GM19025 (cell line): ENCODE results near the gene LRRN2.
"Not testable (repeated sequence)": the region's sequence is repeated elsewhere in the genome, so short reads cannot be mapped to it uniquely, and the experiment has no call there.

Experiments
- ATAC-seq: cut with Tn5 transposase; IDR thresholded peaks from one replicate; pipeline ENCODE4 v1.9.1; 2021; ENCODE audit warnings: mild to moderate bottlenecking, low read depth, moderate library complexity; ENCODE audit not compliant: unreplicated experiment

Gene LRRN2

DNA sequence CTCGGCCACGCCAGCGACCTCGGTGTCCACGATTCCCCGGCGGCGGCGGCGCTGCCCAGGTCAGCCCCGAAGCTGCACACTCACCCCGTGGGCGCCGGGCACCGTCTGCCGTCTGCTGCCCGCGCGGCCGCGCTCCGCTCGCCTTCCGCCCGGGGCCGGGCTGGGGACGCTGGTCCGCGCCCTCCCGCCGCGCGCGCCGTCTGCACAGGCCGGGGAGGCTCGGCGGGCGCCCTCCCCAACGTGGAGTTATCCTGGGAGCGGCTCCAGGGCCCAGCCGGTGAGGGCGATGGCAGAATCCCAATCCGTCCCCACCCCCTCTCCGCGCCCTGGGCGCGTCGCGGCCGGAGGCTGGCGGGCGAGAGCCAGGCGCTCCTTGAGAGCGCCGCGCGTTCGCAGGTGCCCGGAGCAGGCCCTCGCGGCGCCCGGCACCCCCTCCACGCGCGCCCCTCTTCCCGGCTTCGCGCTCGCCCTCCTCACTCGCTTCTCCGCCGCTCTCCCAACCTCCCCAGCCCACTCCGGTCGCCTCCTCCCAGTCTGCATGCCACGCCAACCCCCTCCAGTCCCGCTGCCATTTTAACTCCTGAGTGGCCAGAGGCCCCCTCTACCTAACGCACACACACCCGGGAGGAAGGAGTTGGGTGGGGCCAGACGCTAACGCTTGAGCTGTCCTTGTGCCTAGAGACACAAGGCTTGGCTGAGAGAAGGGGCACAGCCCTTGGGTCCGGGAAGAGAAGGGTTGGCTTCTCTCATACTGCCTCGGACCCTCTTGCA, at the start of gene LRRN2:
LRRN2 (minus strand) TSS at position 503 of the 771 bp plus-strand sequence. CDS start 65,746 bp downstream, outside the sequence.
- no peak for ATAC-seq

GRCh38 chr1:204735042-204735441, 49.5 kb upstream of the LRRN2 start:
- no peak for ATAC-seq

DNA sequence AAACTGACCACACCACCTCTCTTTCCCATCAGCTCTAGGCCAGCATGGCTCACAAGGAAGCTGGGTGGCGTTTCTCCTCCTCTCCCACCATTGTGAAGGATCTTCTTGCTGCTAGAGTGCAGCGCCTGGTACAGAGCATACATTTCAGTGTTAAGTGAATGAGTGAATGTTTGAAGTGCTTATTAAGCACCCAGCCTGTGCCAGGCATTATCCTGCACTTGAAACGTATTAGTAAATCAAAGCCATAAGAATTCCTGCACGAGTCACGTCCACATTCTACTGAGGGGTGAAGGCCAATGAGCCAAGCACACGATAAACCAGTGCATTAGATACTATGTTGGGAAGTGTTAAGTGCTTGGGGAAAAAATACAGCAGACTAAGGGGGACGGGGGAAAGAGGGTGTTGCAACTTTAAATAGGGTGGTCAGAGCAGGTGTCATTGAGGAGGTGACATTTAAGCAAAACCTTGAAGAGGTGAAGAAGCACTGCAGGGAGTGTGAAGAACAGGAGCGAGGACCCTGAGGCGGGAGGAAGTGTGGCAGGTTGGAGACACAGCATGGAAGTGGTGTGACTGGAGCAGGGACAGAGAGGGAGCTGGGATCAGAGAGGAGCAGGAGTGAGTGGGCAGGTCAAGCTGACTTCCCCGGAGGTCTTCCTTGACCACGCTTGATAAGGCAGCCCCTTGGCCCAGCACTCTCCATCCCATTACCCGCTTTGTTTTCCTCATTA, 48.5 kb upstream of the LRRN2 start:
- ATAC-seq: no peak

GRCh38 chr1:204733289-204733688, 47.8 kb upstream of the LRRN2 start:
- no peak for ATAC-seq

DNA sequence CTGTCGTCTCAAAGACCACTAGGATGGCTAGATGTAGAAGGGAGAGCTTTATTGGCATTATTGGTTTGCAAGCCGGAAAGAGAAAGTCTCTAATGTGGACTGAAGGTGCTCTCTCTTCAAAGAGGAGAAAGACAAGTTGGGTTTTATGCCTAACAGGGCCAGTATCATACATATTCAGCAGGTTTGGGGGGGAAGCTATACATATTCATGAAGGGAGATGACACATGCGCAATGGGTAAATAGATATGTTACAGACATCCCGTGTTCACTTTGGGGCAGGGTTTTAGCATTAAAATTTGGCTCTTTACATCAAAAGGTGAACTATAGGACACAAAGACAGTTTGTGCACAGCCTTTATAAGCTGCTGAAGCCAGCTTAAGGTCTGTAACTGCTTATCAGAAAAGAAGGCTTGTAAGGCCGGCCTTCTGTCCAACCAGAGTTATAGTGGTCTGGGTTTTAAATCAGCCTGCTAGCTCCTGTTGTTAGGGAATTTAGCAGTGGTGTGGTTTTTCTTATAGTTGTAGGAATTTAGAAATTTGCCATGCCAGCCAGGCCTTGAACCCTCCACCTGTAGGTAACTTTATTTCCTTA, 46.5 kb upstream of the LRRN2 start:
- ATAC-seq: no peak

DNA sequence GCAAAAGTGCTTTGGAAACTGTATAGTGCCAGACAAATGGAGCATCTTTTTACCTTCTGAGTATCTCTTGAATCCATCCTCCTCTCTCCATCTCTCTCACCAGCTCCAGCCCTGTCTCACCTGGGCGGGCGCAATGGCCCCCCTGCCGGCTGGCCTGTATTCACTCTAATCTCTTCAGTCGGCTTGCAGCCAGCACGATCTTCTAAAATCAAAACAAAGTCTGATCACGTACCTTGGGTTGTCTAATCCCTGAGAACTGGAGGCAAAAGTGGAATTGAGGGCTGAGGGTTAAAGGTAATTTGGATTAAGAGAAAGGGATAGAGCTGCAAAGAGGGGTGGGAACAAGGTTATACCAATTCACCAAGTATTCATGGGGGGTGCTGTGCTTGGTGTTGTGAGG, 46.0 kb upstream of the LRRN2 start:
- ATAC-seq: no peak

DNA sequence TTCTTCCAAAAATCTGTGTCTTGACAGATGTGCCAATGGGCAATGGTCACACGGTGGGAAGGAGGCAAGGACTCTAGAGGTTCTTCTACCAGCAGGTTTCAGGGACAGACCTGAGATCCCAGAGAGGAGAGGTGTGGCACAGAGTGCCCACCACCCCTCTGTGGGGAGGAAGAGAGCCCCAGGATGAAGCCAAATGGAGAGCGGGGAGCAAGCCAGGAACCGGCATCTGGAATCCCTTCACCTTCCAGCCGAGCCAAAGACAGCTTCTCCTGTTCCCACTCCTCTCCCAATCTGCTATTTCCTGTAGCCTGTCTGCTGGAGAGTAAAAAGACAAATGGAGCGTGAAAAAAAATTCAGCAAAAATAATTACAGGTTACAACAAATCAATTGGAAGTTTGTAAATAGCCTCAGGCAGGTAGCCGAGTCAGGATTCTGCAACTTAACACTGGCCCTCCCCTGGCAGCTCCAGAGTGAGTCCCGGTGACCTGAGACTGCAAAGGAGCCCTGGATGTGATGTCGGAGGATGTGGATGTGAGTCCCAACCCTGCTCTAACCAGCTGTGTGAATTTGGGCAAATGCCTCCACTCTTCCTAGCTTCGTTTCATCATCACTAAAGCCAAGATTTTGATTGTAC, 45.4 kb upstream of the LRRN2 start:
- ATAC-seq: no peak

DNA sequence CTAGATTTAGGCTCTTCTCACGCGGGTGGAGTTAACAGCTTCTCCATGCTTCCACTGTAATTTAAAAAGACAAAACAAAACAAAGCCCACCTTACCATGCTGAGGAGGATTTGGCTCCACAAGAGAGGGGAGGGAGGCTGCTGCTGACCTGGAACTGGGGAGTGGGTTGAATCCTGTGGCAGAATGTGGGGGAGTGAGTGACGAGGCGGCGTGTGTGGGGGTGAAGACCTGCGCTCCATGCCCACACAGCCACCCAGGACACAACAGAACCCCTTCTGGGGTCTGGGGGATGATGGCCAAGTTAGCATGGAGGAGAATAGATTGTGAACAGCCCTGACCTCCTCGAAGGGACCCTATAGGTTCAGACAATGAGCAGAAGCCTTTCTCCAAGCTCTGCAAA, 44.0 kb upstream of the LRRN2 start:
- no peak for ATAC-seq

GRCh38 chr1:204728456-204728855, 42.9 kb upstream of the LRRN2 start:
- no peak for ATAC-seq

- no peak for ATAC-seq
Measured at GRCh38 chr1:204728045-204728444, 42.5 kb upstream of the LRRN2 start.

- not testable (repeated sequence) for ATAC-seq
Measured at GRCh38 chr1:204727438-204727837, 41.9 kb upstream of the LRRN2 start.

DNA sequence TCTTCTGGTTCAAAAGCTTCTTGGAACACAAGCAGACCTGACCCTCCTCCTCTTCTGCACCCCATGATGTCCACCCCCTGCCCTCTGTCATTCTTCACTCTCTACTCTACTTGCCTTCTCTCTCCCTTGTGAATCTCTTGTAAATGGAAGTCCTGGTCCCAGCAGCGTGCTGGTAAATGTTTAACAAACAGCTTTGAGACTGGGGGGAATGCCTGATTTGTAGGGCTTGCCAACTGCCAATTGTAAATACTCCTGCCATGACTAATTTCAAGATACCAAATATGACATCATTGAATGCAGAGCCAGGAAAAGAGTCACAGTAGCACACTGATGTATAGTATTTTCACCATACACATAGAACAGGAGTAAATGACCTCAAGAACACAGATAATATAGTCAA, 40.9 kb upstream of the LRRN2 start:
- no peak for ATAC-seq

DNA sequence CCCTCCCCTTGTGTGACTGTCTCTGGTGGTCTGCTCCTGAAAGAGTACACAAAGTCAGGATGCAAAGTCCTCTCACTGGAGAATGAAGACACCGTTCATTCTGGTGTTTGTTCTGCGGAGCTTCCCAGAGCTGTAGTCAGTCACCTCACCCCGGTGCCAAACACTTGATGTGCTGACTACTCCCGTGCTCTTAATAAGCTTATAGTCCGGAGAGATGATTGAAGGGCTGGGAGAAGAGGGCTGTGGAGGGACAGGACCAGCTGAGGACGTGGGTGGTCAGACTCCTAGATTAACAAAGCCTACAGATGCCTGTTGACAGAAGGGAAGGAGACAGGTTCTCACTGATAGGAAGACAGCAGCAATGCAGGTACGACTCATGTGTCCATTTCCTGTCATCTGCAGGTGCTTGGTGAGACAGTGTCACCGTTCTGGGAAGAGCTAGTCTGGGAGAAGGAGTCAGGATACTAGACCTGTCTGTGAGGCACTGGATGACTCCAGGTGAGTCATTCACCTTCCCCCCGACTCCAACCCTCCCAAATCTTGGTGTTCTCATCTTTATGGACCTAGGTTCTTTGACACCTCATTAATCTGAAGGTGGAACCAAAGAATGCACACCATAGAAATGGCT, 40.4 kb upstream of the LRRN2 start:
- no peak for ATAC-seq

DNA sequence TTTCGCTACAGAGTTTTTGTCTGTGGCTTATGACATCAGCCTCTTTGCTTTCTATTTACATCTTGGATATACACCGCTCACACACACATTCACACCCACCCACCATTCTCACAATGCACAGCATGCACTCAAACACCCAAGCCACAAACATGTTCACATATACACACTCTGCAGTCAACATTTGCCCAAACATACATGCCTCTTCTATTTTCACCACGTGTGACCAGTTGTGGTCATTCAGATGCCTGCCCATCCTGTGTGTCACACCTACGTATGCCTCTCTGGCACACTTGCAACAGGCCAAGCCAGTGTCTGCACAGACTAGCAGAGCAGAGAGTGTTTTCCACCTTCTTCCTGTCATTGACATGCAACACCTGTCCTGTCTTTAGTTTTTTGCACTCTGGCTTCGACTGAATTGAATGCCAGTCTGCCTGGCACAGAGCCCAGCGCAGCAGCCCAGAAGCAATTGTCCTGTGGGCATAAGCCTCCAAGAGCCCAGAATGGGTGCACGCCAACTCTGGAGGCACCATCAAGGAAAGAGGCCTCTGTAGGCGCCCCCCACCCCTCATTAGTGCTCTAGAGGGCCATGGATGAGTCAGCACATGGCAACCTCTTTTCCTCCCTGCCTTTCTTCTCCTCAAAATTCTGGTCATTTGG, 37.7 kb upstream of the LRRN2 start:
- no peak for ATAC-seq

DNA sequence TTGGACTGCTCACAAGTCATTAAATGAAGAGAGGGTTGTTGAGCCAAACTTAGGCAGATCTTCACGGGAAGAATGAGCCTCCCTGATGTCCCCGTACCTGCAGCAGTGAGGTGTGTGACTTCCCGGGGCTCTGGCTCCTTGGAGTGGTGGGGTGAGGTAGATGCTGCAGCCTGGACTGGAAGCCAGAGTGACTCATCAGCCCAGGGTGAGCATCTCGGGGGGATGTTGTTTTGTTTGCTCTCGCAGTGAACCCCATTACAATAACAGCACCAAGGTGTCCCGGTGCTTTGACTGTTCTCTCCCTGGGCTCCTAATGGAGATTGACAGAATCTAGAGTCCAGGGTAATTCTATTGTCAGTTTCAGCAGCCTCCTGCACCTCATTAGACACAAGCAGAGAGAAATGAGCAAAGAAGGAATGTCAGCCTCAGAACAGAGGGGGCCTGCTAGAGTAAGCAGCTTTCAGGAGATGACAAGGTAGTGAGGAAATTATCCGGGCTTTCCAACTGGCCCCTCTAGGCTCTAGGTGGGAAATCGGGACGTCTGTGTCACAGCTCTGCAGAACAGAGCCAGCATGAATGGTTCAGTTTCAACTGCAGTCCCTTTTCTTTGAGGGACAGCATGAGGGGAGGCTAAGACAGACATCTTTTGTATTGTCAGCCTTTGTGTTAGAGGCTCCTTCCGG, 36.0 kb upstream of the LRRN2 start:
- ATAC-seq: no peak

DNA sequence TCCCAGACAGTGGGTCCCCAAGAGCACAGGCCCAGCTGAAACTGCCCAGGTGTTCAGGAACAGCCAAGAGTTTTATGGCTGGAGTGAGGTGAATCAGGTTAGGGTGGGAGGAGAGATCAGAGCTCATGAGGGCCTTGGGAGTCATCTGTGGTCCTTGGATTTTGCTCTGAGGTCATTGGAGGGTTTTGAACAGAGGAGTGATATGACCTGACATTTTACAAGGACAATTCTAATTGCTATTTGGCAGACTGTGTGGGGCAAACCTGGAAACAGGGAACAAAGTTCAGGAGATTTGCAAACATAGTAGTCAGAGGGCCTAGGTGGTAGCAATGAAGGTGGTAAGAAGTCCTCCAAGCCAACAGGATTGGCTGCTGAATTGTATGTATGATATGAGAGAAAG, 31.1 kb upstream of the LRRN2 start:
- ATAC-seq: no peak

DNA sequence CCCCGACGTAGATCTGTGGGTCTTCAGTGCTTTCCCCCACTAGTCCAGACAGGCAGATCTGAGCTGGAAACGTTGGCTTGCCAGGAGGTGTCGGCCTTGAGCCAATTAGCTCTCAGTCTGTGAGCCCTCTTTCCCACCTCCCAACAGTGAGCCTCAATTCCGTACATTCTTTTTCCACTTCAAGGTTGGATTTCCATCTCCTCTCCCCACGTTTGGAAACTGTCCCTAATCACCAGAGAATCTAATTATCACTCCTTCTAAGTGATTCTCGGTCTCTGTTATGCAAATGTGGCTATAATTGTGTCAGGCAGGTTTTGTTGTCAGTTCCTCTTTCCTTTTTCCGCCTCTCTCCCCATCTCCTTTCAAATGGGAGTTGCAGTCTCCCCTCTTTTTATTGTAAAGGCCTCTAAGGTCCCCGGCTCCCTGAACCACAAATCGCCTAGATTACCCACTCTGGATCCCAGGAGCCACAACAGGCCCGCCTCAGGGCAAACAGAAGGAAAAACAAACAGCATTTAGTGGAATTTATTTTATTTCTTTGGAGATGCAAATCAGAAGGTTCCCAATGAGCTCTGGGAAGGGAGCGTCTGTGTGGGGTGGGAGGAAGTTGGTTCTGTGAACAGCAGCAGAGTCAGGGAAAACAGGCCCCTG, 29.4 kb upstream of the LRRN2 start:
- no peak for ATAC-seq

GRCh38 chr1:204714194-204714860, 28.8 kb upstream of the LRRN2 start:
- ATAC-seq: no peak

GRCh38 chr1:204713541-204713940, 28.0 kb upstream of the LRRN2 start:
- ATAC-seq: no peak
